HG03521 (cell line): ENCODE measurements around the gene KLRC2.
"Not testable (repeated sequence)": the region's sequence is repeated elsewhere in the genome, so short reads cannot be mapped to it uniquely, and the experiment has no call there.

Experiments
- ATAC-seq: cut with Tn5 transposase; IDR thresholded peaks from one replicate; pipeline ENCODE4 v1.9.1; 2021; ENCODE audit warnings: mild to moderate bottlenecking, moderate library complexity; ENCODE audit not compliant: unreplicated experiment

Gene KLRC2

GRCh38 chr12:10406725-10407124 lies 29.1 kb downstream of the KLRC2 start:
- no peak for ATAC-seq

- no peak for ATAC-seq
Observed at GRCh38 chr12:10405294-10405693, 30.5 kb downstream of the KLRC2 start.

GRCh38 chr12:10404798-10405197 lies 31.0 kb downstream of the KLRC2 start:
- ATAC-seq = no peak

GRCh38 chr12:10400829-10401228 lies 35.0 kb downstream of the KLRC2 start:
- ATAC-seq = no peak

GRCh38 chr12:10398168-10398567 lies 37.6 kb downstream of the KLRC2 start:
- no peak for ATAC-seq

GRCh38 chr12:10397296-10397695 lies 38.5 kb downstream of the KLRC2 start:
- ATAC-seq = no peak

GRCh38 chr12:10396176-10396575 lies 39.6 kb downstream of the KLRC2 start:
- not testable (repeated sequence) for ATAC-seq

GRCh38 chr12:10395390-10395998 lies 40.3 kb downstream of the KLRC2 start:
- ATAC-seq = peak; percentile 82

- ATAC-seq = not testable (repeated sequence)
Observed at GRCh38 chr12:10394531-10395152, 41.2 kb downstream of the KLRC2 start.

GRCh38 chr12:10393291-10393690 lies 42.5 kb downstream of the KLRC2 start:
- no peak for ATAC-seq

- peak; percentile 52 for ATAC-seq
Observed at GRCh38 chr12:10392394-10392930, 43.3 kb downstream of the KLRC2 start.

- ATAC-seq = not testable (repeated sequence)
Observed at GRCh38 chr12:10390991-10391390, 44.8 kb downstream of the KLRC2 start.

- no peak for ATAC-seq
Observed at GRCh38 chr12:10389904-10390303, 45.9 kb downstream of the KLRC2 start, which contains the start of gene KLRK1. Gene KLRK1, minus strand, starts transcription at chr12:10390041. Its CDS starts 1,231 bp downstream, at chr12:10388810.

- ATAC-seq = no peak
Observed at GRCh38 chr12:10388624-10389413, 47.0 kb downstream of the KLRC2 start.

GRCh38 chr12:10387498-10387897 lies 48.3 kb downstream of the KLRC2 start:
- ATAC-seq = not testable (repeated sequence)

- ATAC-seq = no peak
Observed at GRCh38 chr12:10386857-10387256, 49.0 kb downstream of the KLRC2 start.

GRCh38 chr12:10385166-10385613 lies 50.6 kb downstream of the KLRC2 start:
- no peak for ATAC-seq

- no peak for ATAC-seq
Observed at GRCh38 chr12:10384191-10384590, 51.6 kb downstream of the KLRC2 start.

- no peak for ATAC-seq
Observed at GRCh38 chr12:10381928-10382628, 53.7 kb downstream of the KLRC2 start.
